ENCODE results near the gene MCM9.
"Not testable (repeated sequence)": the region's sequence is repeated elsewhere in the genome, so short reads cannot be mapped to it uniquely, and the experiment has no call there.

MCM9 gene

GRCh38 chr6:118789954-118790353 lies 145.0 kb downstream of the MCM9 start:
- DNase-seq, result no peak

- DNase-seq, result no peak
These were observed 145.5 kb downstream of the MCM9 start for GRCh38 chr6:118789419-118789818.

- DNase-seq, result no peak
These were observed 146.3 kb downstream of the MCM9 start for GRCh38 chr6:118788702-118789101.

- no peak for DNase-seq
These were observed 147.1 kb downstream of the MCM9 start for GRCh38 chr6:118787724-118788423.

GRCh38 chr6:118786596-118787453 lies 148.1 kb downstream of the MCM9 start:
- DNase-seq, result no peak

- no peak for DNase-seq
These were observed 149.4 kb downstream of the MCM9 start for GRCh38 chr6:118785601-118786000.

- DNase-seq, result no peak
These were observed 150.3 kb downstream of the MCM9 start for GRCh38 chr6:118784641-118785164.

GRCh38 chr6:118783931-118784550 lies 150.9 kb downstream of the MCM9 start:
- DNase-seq, result no peak

GRCh38 chr6:118782651-118783050 lies 152.3 kb downstream of the MCM9 start:
- DNase-seq, result no peak

- DNase-seq, result no peak
These were observed 153.1 kb downstream of the MCM9 start for GRCh38 chr6:118781897-118782296.

GRCh38 chr6:118780668-118781067 lies 154.3 kb downstream of the MCM9 start:
- DNase-seq, result no peak

- DNase-seq, result peak; percentile 55 to 64
These were observed 158.1 kb downstream of the MCM9 start for GRCh38 chr6:118776607-118777549.

GRCh38 chr6:118775381-118775780 lies 159.6 kb downstream of the MCM9 start:
- DNase-seq, result no peak

GRCh38 chr6:118774581-118774980 lies 160.4 kb downstream of the MCM9 start:
- DNase-seq, result no peak

GRCh38 chr6:118772886-118773285 lies 162.1 kb downstream of the MCM9 start:
- DNase-seq, result no peak

GRCh38 chr6:118771253-118771652 lies 163.7 kb downstream of the MCM9 start:
- DNase-seq, result no peak

- DNase-seq, result no peak
These were observed 164.1 kb downstream of the MCM9 start for GRCh38 chr6:118770835-118771234.

- peak; percentile 32 to 54 for DNase-seq
These were observed 164.7 kb downstream of the MCM9 start for GRCh38 chr6:118770112-118770788.

- DNase-seq, result no peak
These were observed 166.0 kb downstream of the MCM9 start for GRCh38 chr6:118768904-118769325.

- DNase-seq, result no peak
These were observed 166.5 kb downstream of the MCM9 start for GRCh38 chr6:118768441-118768840.

GRCh38 chr6:118765316-118765715 lies 169.6 kb downstream of the MCM9 start:
- not testable (repeated sequence) for DNase-seq

- no peak for DNase-seq
These were observed 170.2 kb downstream of the MCM9 start for GRCh38 chr6:118764766-118765165.

Measured in NCI-H187 (cell line).